Activated CD8-positive, alpha-beta memory T cell treated with anti-CD3 and anti-CD28 coated beads for 36 hours (primary cell): ENCODE data around the gene RICTOR. TPM values are rescaled to one million over a fixed set of nuclear protein-coding genes. Genes with fewer than 3 reads are reported as not detected.

Experiments used
- CTCF ChIA-PET: fragments of 350-600 bp; sonication (Branson Sonifier 250); formaldehyde crosslinking; loops from one replicate; lab custom pipeline; 2021; ENCODE audit warnings: antibody characterized with exemption; lab: Charles Lee
- POLR2A ChIA-PET: fragments of 350-600 bp; sonication (Branson Sonifier 250); formaldehyde crosslinking; loops from one replicate; lab custom pipeline; 2021; ENCODE audit warnings: antibody characterized with exemption; lab: Charles Lee
- total RNA-seq, 2 experiments: library from RNA; stranded (reverse); gene quantifications; one replicate each; pipeline ENCODE4 v1.2.3, GENCODE V29; 2021

Gene RICTOR
- total RNA-seq, 2 experiments from 2014 or later, result 22.1 to 24.0 TPM

GRCh38 chr5:39102684-39103155, 28.5 kb upstream of the RICTOR start:
- ChIA-PET POLR2A (no interaction called here), CTCF (no interaction called here)

- POLR2A ChIA-PET, result no interaction called here
- CTCF ChIA-PET, result no interaction called here
These were observed 26.7 kb upstream of the RICTOR start for GRCh38 chr5:39100851-39101396.

- POLR2A ChIA-PET, result no interaction called here
- CTCF ChIA-PET, result no interaction called here
These were observed 26.2 kb upstream of the RICTOR start for GRCh38 chr5:39100301-39100850.

- CTCF ChIA-PET, result no interaction called here
- POLR2A ChIA-PET, result no interaction called here
These were observed 25.6 kb upstream of the RICTOR start for GRCh38 chr5:39099831-39100230.

- POLR2A ChIA-PET, result no interaction called here
- CTCF ChIA-PET, result no interaction called here
These were observed 19.2 kb upstream of the RICTOR start for GRCh38 chr5:39093352-39093751.

GRCh38 chr5:39092581-39093351, 18.6 kb upstream of the RICTOR start:
- CTCF ChIA-PET, result no interaction called here

GRCh38 chr5:39091940-39092580, 17.9 kb upstream of the RICTOR start:
- ChIA-PET CTCF (interaction anchor here (2.1 kb wide), 1 partner anchor 11 kb away, joined by 5 read pairs; no protein-coding TSS in a partner anchor), POLR2A (no interaction called here)

More at GRCh38 chr5:39092581-39093351, 18.6 kb upstream of the RICTOR start:
- POLR2A ChIA-PET, result no interaction called here

- POLR2A ChIA-PET, result no interaction called here
- CTCF ChIA-PET, result no interaction called here
These were observed 9.8 kb upstream of the RICTOR start for GRCh38 chr5:39083968-39084367.

GRCh38 chr5:39082995-39083394, 8.8 kb upstream of the RICTOR start:
- ChIA-PET CTCF (no interaction called here), POLR2A (no interaction called here)

- ChIA-PET CTCF (interaction anchor here (0.7 to 1.5 kb wide), 6 partner anchors 10 to 96 kb away, joined by 3 to 5 read pairs (median 3); no protein-coding TSS in a partner anchor), POLR2A (interaction anchor here (0.7 kb wide), 1 partner anchor 137 kb away, joined by 3 read pairs; no protein-coding TSS in a partner anchor)
These were observed 6.5 kb upstream of the RICTOR start for GRCh38 chr5:39080597-39081204.

GRCh38 chr5:39080168-39080567, 6.0 kb upstream of the RICTOR start:
- POLR2A ChIA-PET, result interaction anchor here (0.7 kb wide), 1 partner anchor 138 kb away, joined by 3 read pairs; no protein-coding TSS in a partner anchor
- CTCF ChIA-PET, result interaction anchor here (0.7 to 1.5 kb wide), 5 partner anchors 11 to 95 kb away, joined by 3 to 5 read pairs (median 3); no protein-coding TSS in a partner anchor

GRCh38 chr5:39079147-39079546, 4.9 kb upstream of the RICTOR start:
- POLR2A ChIA-PET, result no interaction called here
- CTCF ChIA-PET, result no interaction called here

- ChIA-PET POLR2A (no interaction called here), CTCF (no interaction called here)
These were observed 2.8 kb upstream of the RICTOR start for GRCh38 chr5:39076757-39077728.

- CTCF ChIA-PET, result interaction anchor here (1.0 to 1.1 kb wide), 2 partner anchors 18 to 143 kb away, joined by 3 read pairs; partner anchors contain the start of gene FYB1
- POLR2A ChIA-PET, result no interaction called here
These were observed 2.0 kb upstream of the RICTOR start for GRCh38 chr5:39076101-39076756.

- POLR2A ChIA-PET, result no interaction called here
- CTCF ChIA-PET, result interaction anchor here (0.7 kb wide), 1 partner anchor 139 kb away, joined by 3 read pairs; no protein-coding TSS in a partner anchor
These were observed 507 bp downstream of the RICTOR start for GRCh38 chr5:39073767-39074016.

- ChIA-PET POLR2A (no interaction called here), CTCF (interaction anchor here (0.7 kb wide), 1 partner anchor 140 kb away, joined by 3 read pairs; no protein-coding TSS in a partner anchor)
These were observed 1.1 kb downstream of the RICTOR start for GRCh38 chr5:39072925-39073766.

GRCh38 chr5:39068099-39068498, 6.1 kb downstream of the RICTOR start:
- ChIA-PET CTCF (no interaction called here), POLR2A (no interaction called here)
